PC-3 (cell line): ENCODE measurements around the gene CCDC63.

Experiments
- CTCF ChIP-seq: fragments of 300-600 bp; sonication (generic); conservative IDR thresholded peaks from 2 replicates; pipeline ENCODE4 v1.5.1; 2017; ENCODE audit warnings: antibody characterized with exemption, low read depth, mild to moderate bottlenecking, low read length
- EZH2 ChIP-seq: fragments of 300-600 bp; sonication (generic); IDR thresholded peaks from one replicate; pipeline ENCODE4 v1.6.1; 2017; ENCODE audit warnings: antibody characterized with exemption, mild to moderate bottlenecking, low read length; ENCODE audit not compliant: unreplicated experiment

- TF ChIP-seq CTCF, result no peak
- no peak for TF ChIP-seq EZH2
Observed at GRCh38 chr12:110813285-110813684, 33.5 kb upstream of the CCDC63 start.
